Right cardiac atrium (tissue), 5 donors: Measurements from ENCODE around the gene UBTF. TPM values are rescaled to one million over a fixed set of nuclear protein-coding genes. Genes with fewer than 3 reads are reported as not detected.

Experiments used
- ATAC-seq, 2 donors: fragments of 200-7000 bp; cut with Tn5 transposase; one replicate each; pipeline versions ENCODE4 v1.8.0 to v1.9.1; 2020; ENCODE audit warnings: moderate library complexity in 2 of 2, mild to moderate bottlenecking in 1 of 2
- DNase-seq, 3 donors: peaks; one replicate each; pipeline ENCODE4 v3.0.0-alpha.2; 2020
- H3K27ac ChIP-seq: one replicate; pipeline ENCODE4 v1.5.1; 2013; ENCODE audit warnings: mild to moderate bottlenecking, low read length, control low read depth, moderate library complexity
- H3K27me3 ChIP-seq: one replicate; pipeline ENCODE4 v1.6.1; 2013; ENCODE audit not compliant: control insufficient read depth, insufficient read depth
- H3K4me1 ChIP-seq: one replicate; pipeline ENCODE4 v1.6.1; 2013; ENCODE audit warnings: low read length; ENCODE audit not compliant: control insufficient read depth, insufficient read depth
- H3K4me3 ChIP-seq: one replicate; pipeline ENCODE4 v1.5.1; 2013; ENCODE audit warnings: low read length, control low read depth
- H3K9me3 ChIP-seq: one replicate; pipeline ENCODE4 v1.6.1; 2013; ENCODE audit warnings: low read length; ENCODE audit not compliant: control insufficient read depth
- WGBS: extraction: QIAGEN DNeasy Blood & Tissue Kit; methylation state at CpG from one replicate; pipeline ENCODE4 v1.1.7; 2013; 5-methylcytosine and 5-hydroxymethylcytosine counted together
- intact Hi-C, 4 donors: fragments of 100-400 bp; cut with DNase I; formaldehyde crosslinking; loops; one replicate each; pipeline versions ENCODE4 v1.11.0 to v1.14.0; 2022 to 2023
- polyA plus RNA-seq: library from polyadenylated mRNA; stranded (reverse); fragments of 200-250 nt; gene quantifications from one replicate; pipeline ENCODE4 v1.2.3, GENCODE V29; 2013
- total RNA-seq, 4 donors: library from RNA; stranded (reverse); fragmentation: NEBNext Ultra II Directional; extraction: Animal tissue kit (Norgen Biotek cat#: 25700); gene quantifications; one replicate each; pipeline ENCODE4 v1.2.1, GENCODE V29; 2021
- donor health status: healthy with polysubstance abuse.
- donor health status: DM: no; HTN: yes; CAD: no.
- donor health status: DM: no; HTN: no; CAD: no.
- donor health status: DM: no; HTN: yes; CAD: no; lungs with severe emphysema.
- donor health status: DM: yes; HTN: yes; CAD: no.

UBTF gene
- total and polyA plus RNA-seq, 5 donors = 36.7 to 63.4 (median 54.3) TPM

GRCh38 chr17:44258811-44259351, 39.4 kb upstream of the UBTF start:
- no peaks in the 10 kb centered on the region for H3K4me1 ChIP-seq
- DNase-seq (peak in 1 of 3 donors; percentile 31), ATAC-seq (no peak)
- H3K9me3 ChIP-seq = no peaks in the 10 kb centered on the region
- WGBS = 76% methylated on average over 17 of the region's 17 CpGs
- intact Hi-C loops = no loop called here
- H3K4me3 ChIP-seq = no peak overlapping the region
- no peak overlapping the region for H3K27ac ChIP-seq
- H3K27me3 ChIP-seq = no peaks in the 10 kb centered on the region

- Histone ChIP-seq H3K4me3 (no peak overlapping the region), H3K9me3 (no peaks in the 10 kb centered on the region), H3K27me3 (no peaks in the 10 kb centered on the region), H3K4me1 (no peaks in the 10 kb centered on the region), H3K27ac (no peak overlapping the region)
- DNase-seq (peak in 2 of 3 donors; percentile 25 to 28), ATAC-seq (no peak)
- intact Hi-C loops = no loop called here
- 88% methylated on average over 23 of the region's 23 CpGs for WGBS
These were observed 38.6 kb upstream of the UBTF start for GRCh38 chr17:44257815-44258760.

- Histone ChIP-seq H3K9me3 (no peaks in the 10 kb centered on the region), H3K4me1 (no peaks in the 10 kb centered on the region), H3K4me3 (no peak overlapping the region), H3K27ac (no peak overlapping the region), H3K27me3 (no peaks in the 10 kb centered on the region)
- WGBS = 91% methylated on average over 4 of the region's 4 CpGs
- intact Hi-C loops = no loop called here
- no peak for ATAC-seq
- DNase-seq = no peak
These were observed 37.2 kb upstream of the UBTF start for GRCh38 chr17:44256671-44257070.

- ATAC-seq = no peak
- intact Hi-C loops = no loop called here
- Histone ChIP-seq H3K4me3 (no peak overlapping the region), H3K4me1 (no peaks in the 10 kb centered on the region), H3K27me3 (no peaks in the 10 kb centered on the region), H3K27ac (no peak overlapping the region), H3K9me3 (no peaks in the 10 kb centered on the region)
- 85% methylated on average over 2 of the region's 2 CpGs for WGBS
- DNase-seq = no peak
These were observed 36.4 kb upstream of the UBTF start for GRCh38 chr17:44255915-44256314.

- 64% methylated on average over 10 of the region's 10 CpGs for WGBS
- no peak for ATAC-seq
- Histone ChIP-seq H3K27me3 (no peaks in the 10 kb centered on the region), H3K4me3 (no peak overlapping the region), H3K27ac (no peak overlapping the region), H3K4me1 (no peaks in the 10 kb centered on the region), H3K9me3 (no peaks in the 10 kb centered on the region)
- intact Hi-C loops = no loop called here
- DNase-seq = peak in 2 of 3 donors; percentile 11 to 25
These were observed 35.1 kb upstream of the UBTF start for GRCh38 chr17:44254361-44255095.

GRCh38 chr17:44253006-44253405, 33.5 kb upstream of the UBTF start:
- no peaks in the 10 kb centered on the region for H3K27me3 ChIP-seq
- ATAC-seq (no peak), DNase-seq (peak in 2 of 3 donors; percentile 11 to 55)
- no peaks in the 10 kb centered on the region for H3K4me1 ChIP-seq
- intact Hi-C loops = no loop called here
- H3K27ac ChIP-seq = no peak overlapping the region
- no peak overlapping the region for H3K4me3 ChIP-seq
- H3K9me3 ChIP-seq = no peaks in the 10 kb centered on the region
- WGBS = 78% methylated on average over 14 of the region's 14 CpGs

- no peak overlapping the region for H3K4me3 ChIP-seq
- peaks cover 11% of the 10 kb centered on the region for H3K4me1 ChIP-seq
- H3K9me3 ChIP-seq = no peaks in the 10 kb centered on the region
- ATAC-seq = no peak
- DNase-seq = peak in 2 of 3 donors; percentile 17 to 63
- 95% methylated on average over 17 of the region's 17 CpGs for WGBS
- no peaks in the 10 kb centered on the region for H3K27me3 ChIP-seq
- no peak overlapping the region for H3K27ac ChIP-seq
- intact Hi-C loops = no loop called here
These were observed 31.6 kb upstream of the UBTF start for GRCh38 chr17:44251062-44251461.

GRCh38 chr17:44249501-44250246, 30.2 kb upstream of the UBTF start:
- Histone ChIP-seq H3K27me3 (no peaks in the 10 kb centered on the region), H3K4me1 (peaks cover 11% of the 10 kb centered on the region), H3K9me3 (no peaks in the 10 kb centered on the region), H3K27ac (no peak overlapping the region), H3K4me3 (no peak overlapping the region)
- no peak for DNase-seq
- WGBS = 90% methylated on average over 9 of the region's 9 CpGs
- no peak for ATAC-seq
- intact Hi-C loops = no loop called here

GRCh38 chr17:44247876-44248736, 28.6 kb upstream of the UBTF start:
- H3K4me1 ChIP-seq = peaks cover 11% of the 10 kb centered on the region
- no peak overlapping the region for H3K4me3 ChIP-seq
- ATAC-seq (peak in 1 of 2 donors; percentile 19), DNase-seq (no peak)
- WGBS = 81% methylated on average over 10 of the region's 10 CpGs
- no peaks in the 10 kb centered on the region for H3K27me3 ChIP-seq
- intact Hi-C loops = no loop called here
- no peak overlapping the region for H3K27ac ChIP-seq
- no peaks in the 10 kb centered on the region for H3K9me3 ChIP-seq

- Histone ChIP-seq H3K9me3 (no peaks in the 10 kb centered on the region), H3K4me1 (peaks cover 11% of the 10 kb centered on the region), H3K27me3 (no peaks in the 10 kb centered on the region), H3K27ac (no peak overlapping the region), H3K4me3 (no peak overlapping the region)
- ATAC-seq = peak; percentile 80 to 88
- peak; percentile 63 to 83 (median 80) for DNase-seq
- 23% methylated on average over 7 of the region's 7 CpGs for WGBS
- intact Hi-C loops = no loop called here
These were observed 28.0 kb upstream of the UBTF start for GRCh38 chr17:44247440-44247841.
